Stimulated activated CD4-positive, alpha-beta T cell treated with anti-CD3 and anti-CD28 coated beads, Interleukin-12 subunit alpha, Interleukin-12 subunit beta, amount 100 ng/mL, for 24 hours (primary cell): ENCODE results near the gene QRFP.

Source experiments
- DNase-seq, 2 experiments: peaks; one replicate each; pipeline ENCODE4 v3.0.0-alpha.2; 2020; ENCODE audit warnings: low read depth in 2 of 2

QRFP gene

DNA sequence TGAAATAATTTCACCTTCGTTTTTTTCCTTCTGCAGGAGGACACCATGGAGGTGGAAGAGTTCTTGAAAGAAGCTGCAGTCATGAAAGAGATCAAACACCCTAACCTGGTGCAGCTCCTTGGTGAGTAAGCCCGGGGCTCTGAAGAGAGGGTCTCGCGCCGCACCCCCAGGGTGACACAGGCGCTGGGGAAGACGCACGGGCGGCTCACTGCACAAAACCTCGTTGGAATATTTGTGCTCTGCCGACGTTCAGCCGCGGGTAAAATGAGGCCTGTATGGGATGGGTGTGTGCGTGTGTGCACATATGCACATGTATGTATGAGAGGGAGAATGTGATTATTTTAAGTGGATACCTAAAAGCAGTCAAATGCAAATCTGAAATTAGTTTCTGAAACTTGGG is 24.5 kb downstream of the QRFP start:
- DNase-seq: no peak

DNA sequence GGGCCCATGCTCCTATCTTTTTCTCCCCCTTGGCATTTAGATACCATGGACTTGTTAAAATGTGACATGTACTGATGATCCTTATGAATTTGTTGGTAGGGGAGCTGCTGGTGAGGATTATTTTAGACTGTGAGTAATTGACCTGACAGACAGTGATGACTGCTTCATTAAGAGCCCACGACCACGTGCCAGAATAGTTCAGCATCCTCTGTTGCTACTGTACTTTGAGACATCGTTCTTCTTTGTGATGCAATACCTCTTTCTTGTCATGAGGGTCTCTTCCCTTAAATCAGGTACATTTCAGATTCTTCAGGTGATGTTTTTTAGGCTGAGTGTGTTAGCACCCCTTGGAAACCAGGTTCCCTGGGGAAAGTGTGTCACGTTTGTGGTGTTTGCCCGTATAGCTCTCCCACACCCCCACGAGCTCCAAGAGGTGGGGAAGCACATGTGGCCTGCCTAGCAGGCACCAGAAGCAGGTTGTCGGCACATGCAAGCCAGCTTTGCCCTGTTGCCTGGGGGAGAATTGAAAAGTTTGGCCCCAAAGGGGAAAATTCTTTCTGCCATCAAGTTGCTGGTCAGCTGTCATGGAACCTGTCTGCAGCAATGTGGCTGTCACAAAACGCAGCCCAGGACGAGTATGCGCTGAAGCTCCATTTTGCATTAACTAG is 25.1 kb downstream of the QRFP start:
- no peak for DNase-seq

GRCh38 chr9:130870491-130871381 is 25.9 kb downstream of the QRFP start:
- DNase-seq: no peak

GRCh38 chr9:130869250-130869649 is 27.4 kb downstream of the QRFP start:
- no peak for DNase-seq

DNA sequence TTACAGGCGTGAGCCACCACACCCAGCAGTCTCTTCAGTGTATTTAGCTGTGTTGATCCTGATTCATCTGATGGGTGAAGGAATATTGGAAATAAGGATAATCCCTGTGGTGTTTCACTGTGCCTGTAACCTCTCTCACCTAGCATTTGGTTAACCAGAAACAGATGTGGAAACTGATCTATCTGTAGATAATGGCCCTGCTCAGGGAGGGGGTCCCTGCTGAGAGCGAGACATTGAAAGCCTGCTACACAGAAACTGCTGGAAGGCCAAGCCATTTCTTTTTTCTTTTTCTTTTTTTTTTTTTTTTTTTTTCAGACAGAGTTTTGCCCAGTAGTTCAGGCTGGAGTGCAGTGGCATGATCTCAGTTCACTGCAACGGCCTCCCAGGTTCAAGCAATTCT is 28.4 kb downstream of the QRFP start:
- DNase-seq: no peak

- no peak for DNase-seq
Observed at GRCh38 chr9:130867556-130867955, 29.1 kb downstream of the QRFP start.

GRCh38 chr9:130866474-130866965 is 30.1 kb downstream of the QRFP start:
- peak; percentile 29 to 56 for DNase-seq

DNA sequence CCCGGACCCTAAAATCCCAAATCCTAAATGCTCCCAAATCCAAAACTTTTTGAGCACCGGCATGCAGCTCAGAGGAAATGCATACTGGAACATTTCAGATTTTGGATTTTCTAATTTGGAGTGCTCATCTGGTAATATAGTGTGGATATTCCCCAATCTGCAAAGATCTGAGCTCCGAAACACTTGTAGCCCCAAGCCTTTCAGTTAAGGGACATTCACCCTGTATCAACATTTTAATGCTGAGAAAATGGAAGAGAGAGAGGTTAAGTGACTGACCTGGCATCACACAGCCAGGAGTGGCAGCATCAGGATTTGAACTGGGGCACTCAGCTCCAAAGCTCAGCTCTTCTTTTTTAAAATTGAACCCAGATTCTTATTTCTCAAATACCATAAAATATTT is 30.7 kb downstream of the QRFP start:
- DNase-seq: no peak

GRCh38 chr9:130864541-130864940 is 32.1 kb downstream of the QRFP start:
- DNase-seq: no peak

DNA sequence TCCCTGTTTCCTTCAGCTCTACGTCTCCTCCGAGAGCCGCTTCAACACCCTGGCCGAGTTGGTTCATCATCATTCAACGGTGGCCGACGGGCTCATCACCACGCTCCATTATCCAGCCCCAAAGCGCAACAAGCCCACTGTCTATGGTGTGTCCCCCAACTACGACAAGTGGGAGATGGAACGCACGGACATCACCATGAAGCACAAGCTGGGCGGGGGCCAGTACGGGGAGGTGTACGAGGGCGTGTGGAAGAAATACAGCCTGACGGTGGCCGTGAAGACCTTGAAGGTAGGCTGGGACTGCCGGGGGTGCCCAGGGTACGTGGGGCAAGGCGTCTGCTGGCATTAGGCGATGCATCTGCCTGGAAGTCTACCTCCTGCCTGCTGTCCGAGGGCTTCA is 33.9 kb downstream of the QRFP start:
- no peak for DNase-seq

DNA sequence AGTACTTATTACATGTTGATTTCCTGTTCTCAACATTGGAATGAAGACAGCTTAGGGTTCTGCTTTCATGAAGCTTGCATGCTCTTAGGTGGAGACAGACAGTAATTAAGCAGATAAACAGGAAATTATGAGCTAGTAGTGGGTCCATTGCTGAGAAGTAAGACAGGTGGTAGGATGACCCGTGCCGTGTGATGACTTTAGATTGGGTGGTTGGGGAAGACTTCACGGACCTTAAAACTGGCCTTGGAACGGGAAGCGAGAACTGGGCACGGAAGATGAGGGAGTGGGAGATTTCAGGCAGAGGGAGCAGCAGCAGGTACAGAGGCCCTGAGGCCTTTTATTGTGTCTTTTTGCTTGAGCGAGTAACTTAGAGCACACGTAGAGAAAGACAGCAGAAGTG is 34.4 kb downstream of the QRFP start:
- no peak for DNase-seq

GRCh38 chr9:130861372-130862180 is 35.0 kb downstream of the QRFP start:
- no peak for DNase-seq

- DNase-seq: no peak
Observed at GRCh38 chr9:130860458-130861316, 35.9 kb downstream of the QRFP start.

- no peak for DNase-seq
Observed at GRCh38 chr9:130858739-130859705, 37.6 kb downstream of the QRFP start.

- no peak for DNase-seq
Observed at GRCh38 chr9:130857864-130858738, 38.5 kb downstream of the QRFP start.

DNA sequence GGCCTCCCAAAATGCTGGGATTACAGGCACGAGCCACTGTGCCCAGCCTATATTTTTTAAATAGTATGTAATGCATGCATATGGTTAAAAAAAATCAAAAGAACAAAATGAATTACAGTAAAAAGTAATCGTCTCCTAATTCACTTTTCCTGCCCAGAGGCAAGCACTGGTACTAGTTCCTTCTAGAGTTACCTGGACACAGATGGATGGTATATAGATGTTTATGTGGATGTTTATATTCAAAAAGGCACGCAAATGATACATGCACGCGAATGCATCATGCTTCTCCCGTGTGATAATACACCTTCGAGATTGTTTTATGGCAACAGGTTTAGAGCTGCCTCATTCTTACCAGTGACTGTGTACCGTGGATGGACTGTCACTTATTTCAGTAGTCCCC is 40.1 kb downstream of the QRFP start:
- no peak for DNase-seq

- DNase-seq: no peak
Observed at GRCh38 chr9:130854835-130855234, 41.8 kb downstream of the QRFP start.

GRCh38 chr9:130854092-130854491 is 42.5 kb downstream of the QRFP start:
- DNase-seq: no peak

GRCh38 chr9:130852801-130853200 is 43.8 kb downstream of the QRFP start:
- no peak for DNase-seq
